ENCODE data around the gene DDX41. TPM values are rescaled to one million over a fixed set of nuclear protein-coding genes. Genes with fewer than 3 reads are reported as not detected.

The DDX41 gene
- total RNA-seq, 2 experiments from 2014 or later, result 49.6 to 49.7 TPM

DNA sequence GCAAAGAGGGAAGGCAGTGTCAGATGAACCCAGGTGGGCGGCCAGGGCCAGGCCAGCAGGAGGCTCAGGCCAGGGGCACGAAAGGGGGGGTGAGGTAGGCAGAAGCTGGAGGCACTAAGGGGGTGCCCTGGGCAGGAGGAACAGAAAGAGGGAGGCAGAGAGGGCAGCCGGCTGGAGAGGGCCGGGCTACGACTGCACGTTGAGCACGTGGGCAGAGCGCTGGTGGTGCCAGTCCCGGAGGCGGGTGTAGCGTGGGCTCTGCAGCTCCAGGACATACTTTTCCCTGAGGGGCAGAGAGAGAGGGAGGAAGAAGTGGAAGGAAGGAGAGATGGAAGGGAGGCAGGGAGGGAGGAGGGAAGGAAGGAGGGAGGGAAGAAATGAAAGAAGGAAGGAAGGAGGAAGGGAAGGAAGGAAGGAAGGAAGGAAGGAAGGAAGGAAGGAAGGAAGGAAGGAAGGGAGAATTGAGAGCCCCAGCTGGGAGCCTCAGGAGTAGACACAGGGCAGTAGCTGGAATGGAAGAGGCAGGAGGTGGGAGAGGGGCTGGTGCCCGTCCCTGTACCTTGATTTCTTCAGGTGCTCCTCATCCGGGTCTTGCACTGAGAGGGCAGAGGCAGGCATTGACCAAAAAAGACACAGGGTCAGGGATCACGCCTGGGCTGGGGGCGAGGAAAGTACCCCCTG lies 26.3 kb downstream of the DDX41 start:
- Mint-ChIP-seq H3K36me3 (ENCODE audit: low read depth) (peaks cover 5% of the 10 kb centered on the region), H3K4me1 (ENCODE audit: low read depth) (no peaks in the 10 kb centered on the region), H3K4me3 (no peak overlapping the region), H3K27ac (no peak overlapping the region), H3K27me3 (no peaks in the 10 kb centered on the region), H3K9me3 (no peaks in the 10 kb centered on the region)
- intact Hi-C loops (cut with DNase I, micrococcal nuclease), result no loop called here
- ATAC-seq (ENCODE audit: poor library complexity) (no peak), DNase-seq (no peak)
- no peaks in the 10 kb centered on the region for H3K27me3 ChIP-seq (ENCODE audit: control insufficient read depth in 1 of 2, insufficient read depth in 2 of 2, low read length in 2 of 2)
- H3K27ac ChIP-seq (ENCODE audit: low read depth in 1 of 2, low read length in 2 of 2), result no peak overlapping the region
- peaks cover 14% of the 10 kb centered on the region for H3K4me1 ChIP-seq (ENCODE audit: insufficient read depth, low read length)
- ChIA-PET POLR2A (interaction anchor here (1.1 kb wide), 1 partner anchor 117 kb away, joined by 3 read pairs; no protein-coding TSS in a partner anchor), CTCF (no interaction called here)
- peaks cover 8% of the 10 kb centered on the region for H3K36me3 ChIP-seq (ENCODE audit: insufficient read depth, low read length)
- no peaks in the 10 kb centered on the region for H3K9me3 ChIP-seq (ENCODE audit: control insufficient read depth in 1 of 2, insufficient read depth in 1 of 2, low read length in 2 of 2)
- no peak overlapping the region for H3K4me3 ChIP-seq (ENCODE audit: low read length)
- TF ChIP-seq, protein P1, sequence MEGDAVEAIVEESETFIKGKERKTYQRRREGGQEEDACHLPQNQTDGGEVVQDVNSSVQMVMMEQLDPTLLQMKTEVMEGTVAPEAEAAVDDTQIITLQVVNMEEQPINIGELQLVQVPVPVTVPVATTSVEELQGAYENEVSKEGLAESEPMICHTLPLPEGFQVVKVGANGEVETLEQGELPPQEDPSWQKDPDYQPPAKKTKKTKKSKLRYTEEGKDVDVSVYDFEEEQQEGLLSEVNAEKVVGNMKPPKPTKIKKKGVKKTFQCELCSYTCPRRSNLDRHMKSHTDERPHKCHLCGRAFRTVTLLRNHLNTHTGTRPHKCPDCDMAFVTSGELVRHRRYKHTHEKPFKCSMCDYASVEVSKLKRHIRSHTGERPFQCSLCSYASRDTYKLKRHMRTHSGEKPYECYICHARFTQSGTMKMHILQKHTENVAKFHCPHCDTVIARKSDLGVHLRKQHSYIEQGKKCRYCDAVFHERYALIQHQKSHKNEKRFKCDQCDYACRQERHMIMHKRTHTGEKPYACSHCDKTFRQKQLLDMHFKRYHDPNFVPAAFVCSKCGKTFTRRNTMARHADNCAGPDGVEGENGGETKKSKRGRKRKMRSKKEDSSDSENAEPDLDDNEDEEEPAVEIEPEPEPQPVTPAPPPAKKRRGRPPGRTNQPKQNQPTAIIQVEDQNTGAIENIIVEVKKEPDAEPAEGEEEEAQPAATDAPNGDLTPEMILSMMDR (IDR thresholded peaks at IDR 0.05), result no peak

DNA sequence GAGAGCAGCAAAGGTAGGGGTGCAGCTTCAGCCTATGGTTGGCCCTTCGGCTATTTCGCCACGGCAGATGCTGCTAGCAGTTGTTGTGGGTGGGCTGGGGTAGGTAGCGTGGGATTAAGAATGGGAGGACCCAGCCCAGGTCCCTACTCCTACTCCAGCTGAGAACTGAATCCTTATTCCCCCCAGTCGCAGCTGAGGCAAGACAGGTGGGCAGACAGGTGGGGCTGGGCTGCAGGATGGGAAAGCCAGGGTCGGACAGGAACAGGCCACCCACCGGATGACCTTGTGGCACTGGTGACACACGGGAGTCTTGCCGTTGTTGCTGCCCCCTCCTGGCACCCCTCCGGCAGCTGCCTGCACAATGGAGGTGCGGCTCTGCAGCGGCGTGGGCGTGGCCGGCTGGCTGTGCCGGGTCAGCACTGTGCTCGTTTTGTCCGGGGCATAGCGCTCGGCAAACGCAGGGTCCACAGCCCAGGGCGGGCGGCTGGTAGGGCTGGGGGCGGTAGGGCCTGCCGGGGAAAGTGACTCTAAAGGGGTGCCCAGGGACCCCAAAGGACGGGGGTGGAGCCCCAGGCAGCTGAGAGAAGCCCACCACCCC lies 27.5 kb downstream of the DDX41 start:
- Histone ChIP-seq H3K4me3 (ENCODE audit: low read length) (no peak overlapping the region), H3K9me3 (ENCODE audit: control insufficient read depth in 1 of 2, insufficient read depth in 1 of 2, low read length in 2 of 2) (no peaks in the 10 kb centered on the region), H3K27ac (ENCODE audit: low read depth in 1 of 2, low read length in 2 of 2) (no peak overlapping the region), H3K36me3 (ENCODE audit: insufficient read depth, low read length) (peaks cover 8% of the 10 kb centered on the region), H3K27me3 (ENCODE audit: control insufficient read depth in 1 of 2, insufficient read depth in 2 of 2, low read length in 2 of 2) (no peaks in the 10 kb centered on the region), H3K4me1 (ENCODE audit: insufficient read depth, low read length) (peaks cover 2% of the 10 kb centered on the region)
- ChIA-PET CTCF (interaction anchor here (1.0 kb wide), 1 partner anchor 99 kb away, joined by 3 read pairs; no protein-coding TSS in a partner anchor), POLR2A (interaction anchor here (1.1 kb wide), 1 partner anchor 115 kb away, joined by 3 read pairs; no protein-coding TSS in a partner anchor)
- no peaks in the 10 kb centered on the region for H3K4me1 Mint-ChIP-seq (ENCODE audit: low read depth)
- ATAC-seq (ENCODE audit: poor library complexity) (no peak), DNase-seq (no peak)
- no peaks in the 10 kb centered on the region for H3K9me3 Mint-ChIP-seq
- intact Hi-C loops (cut with DNase I, micrococcal nuclease), result no loop called here
- H3K4me3 Mint-ChIP-seq, result no peak overlapping the region
- H3K36me3 Mint-ChIP-seq (ENCODE audit: low read depth), result peaks cover 5% of the 10 kb centered on the region
- TF ChIP-seq, protein P1 (IDR thresholded peaks at IDR 0.05), result no peak
- no peaks in the 10 kb centered on the region for H3K27me3 Mint-ChIP-seq
- no peak overlapping the region for H3K27ac Mint-ChIP-seq

DNA sequence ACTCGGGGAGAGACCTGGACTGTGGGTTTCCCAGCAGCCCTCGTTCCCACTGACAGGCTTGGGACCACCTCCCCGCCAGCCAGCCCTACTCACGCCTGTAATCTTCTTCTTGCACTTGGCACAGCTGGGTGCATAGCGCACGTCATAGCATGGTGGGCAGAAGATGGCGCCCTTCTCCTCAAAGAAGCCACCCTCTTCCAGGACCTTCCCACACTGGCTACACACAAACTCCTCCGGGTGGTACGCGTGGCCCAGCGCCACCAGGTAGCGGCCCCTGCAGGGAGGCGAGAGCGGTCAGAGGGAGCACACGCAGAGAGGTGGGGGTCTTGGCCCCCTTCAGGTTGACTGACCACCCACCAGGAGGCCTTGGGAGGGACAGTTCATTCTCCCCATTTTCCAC lies 28.8 kb downstream of the DDX41 start:
- H3K4me3 Mint-ChIP-seq, result no peak overlapping the region
- DNase-seq (peak in 1 of 14 experiments; percentile 24), ATAC-seq (ENCODE audit: poor library complexity) (no peak)
- ChIA-PET POLR2A (no interaction called here), CTCF (interaction anchor here (1.0 kb wide), 1 partner anchor 97 kb away, joined by 3 read pairs; no protein-coding TSS in a partner anchor)
- H3K4me1 Mint-ChIP-seq (ENCODE audit: low read depth), result no peaks in the 10 kb centered on the region
- Histone ChIP-seq H3K27ac (ENCODE audit: low read depth in 1 of 2, low read length in 2 of 2) (no peak overlapping the region), H3K4me3 (ENCODE audit: low read length) (no peak overlapping the region), H3K27me3 (ENCODE audit: control insufficient read depth in 1 of 2, insufficient read depth in 2 of 2, low read length in 2 of 2) (no peaks in the 10 kb centered on the region), H3K9me3 (ENCODE audit: control insufficient read depth in 1 of 2, insufficient read depth in 1 of 2, low read length in 2 of 2) (no peaks in the 10 kb centered on the region), H3K4me1 (ENCODE audit: insufficient read depth, low read length) (no peaks in the 10 kb centered on the region), H3K36me3 (ENCODE audit: insufficient read depth, low read length) (peaks cover 8% of the 10 kb centered on the region)
- intact Hi-C loops (cut with DNase I, micrococcal nuclease), result no loop called here
- no peaks in the 10 kb centered on the region for H3K27me3 Mint-ChIP-seq
- H3K27ac Mint-ChIP-seq, result no peak overlapping the region
- TF ChIP-seq, protein P1 (IDR thresholded peaks at IDR 0.05), result no peak
- H3K36me3 Mint-ChIP-seq (ENCODE audit: low read depth), result peaks cover 5% of the 10 kb centered on the region
- H3K9me3 Mint-ChIP-seq, result no peaks in the 10 kb centered on the region
